Raji (cell line): ENCODE results near the gene HAUS7.
A peak's percentile ranks its signal among the peaks of the same experiment; 100 is the strongest.

ENCODE experiments used
- POLR2A ChIP-seq: IDR thresholded peaks from 2 replicates; pipeline ENCODE4 v1.6.1; 2011; ENCODE audit warnings: low read depth, low read length, control low read depth; ENCODE audit not compliant: insufficient read depth

Gene HAUS7

GRCh38 chrX:153470411-153471363, at the start of gene HAUS7:
TSS of gene HAUS7 (minus strand) at chrX:153470576. CDS start at chrX:153470557, 19 bp downstream.
- TF ChIP-seq POLR2A = peak; percentile 54

- no peak for TF ChIP-seq POLR2A
Measured at GRCh38 chrX:153519569-153520286, 49.4 kb upstream of the HAUS7 start.

- no peak for TF ChIP-seq POLR2A
Measured at GRCh38 chrX:153517946-153518834, 47.8 kb upstream of the HAUS7 start.

GRCh38 chrX:153517423-153517822, 47.0 kb upstream of the HAUS7 start, which contains the start of gene ATP2B3:
TSS of gene ATP2B3 (plus strand) at chrX:153517642. CDS start at chrX:153536248, 18,606 bp downstream.
- TF ChIP-seq POLR2A = no peak

GRCh38 chrX:153516073-153516472, 45.7 kb upstream of the HAUS7 start:
- TF ChIP-seq POLR2A = no peak

- TF ChIP-seq POLR2A = no peak
Measured at GRCh38 chrX:153515435-153515834, 45.1 kb upstream of the HAUS7 start.

GRCh38 chrX:153514259-153514658, 43.9 kb upstream of the HAUS7 start:
- TF ChIP-seq POLR2A = no peak

- TF ChIP-seq POLR2A = no peak
Measured at GRCh38 chrX:153513265-153513664, 42.9 kb upstream of the HAUS7 start.

GRCh38 chrX:153512501-153512893, 42.1 kb upstream of the HAUS7 start:
- TF ChIP-seq POLR2A = no peak

- no peak for TF ChIP-seq POLR2A
Measured at GRCh38 chrX:153511784-153512500, 41.6 kb upstream of the HAUS7 start.

GRCh38 chrX:153510383-153510782, 40.0 kb upstream of the HAUS7 start:
- TF ChIP-seq POLR2A = no peak

- TF ChIP-seq POLR2A = no peak
Measured at GRCh38 chrX:153509592-153509991, 39.2 kb upstream of the HAUS7 start.

- TF ChIP-seq POLR2A = no peak
Measured at GRCh38 chrX:153507484-153508178, 37.3 kb upstream of the HAUS7 start.

- TF ChIP-seq POLR2A = no peak
Measured at GRCh38 chrX:153505361-153505760, 35.0 kb upstream of the HAUS7 start.
